Middle frontal gyrus (tissue), 1 donor: ENCODE results near the gene GDF9.

Experiments used
- DNase-seq: peaks from one replicate; pipeline ENCODE4 v3.0.0-alpha.2; 2015; ENCODE audit warnings: low spot score; ENCODE audit errors: extremely low spot score

Gene GDF9

DNA sequence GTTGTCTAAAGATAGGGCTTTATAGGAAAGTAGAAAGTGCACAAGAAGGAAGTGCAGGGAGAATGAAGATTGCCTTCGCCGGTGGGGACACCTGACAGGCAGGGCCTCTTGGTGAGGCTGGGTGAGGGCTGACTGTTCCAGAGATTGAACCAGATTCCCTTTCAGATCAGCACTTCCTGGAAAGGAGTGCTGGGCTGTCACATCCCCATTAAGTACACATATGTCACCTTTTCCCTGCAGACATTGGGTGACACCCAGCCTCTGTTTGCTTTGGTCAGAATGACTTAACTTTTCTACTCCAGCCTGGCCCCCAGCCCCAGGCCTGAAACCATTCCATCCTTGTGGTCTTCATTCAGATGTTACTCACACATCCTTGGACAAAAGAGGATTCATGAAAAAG, 28.4 kb downstream of the GDF9 start:
- no peak for DNase-seq

DNA sequence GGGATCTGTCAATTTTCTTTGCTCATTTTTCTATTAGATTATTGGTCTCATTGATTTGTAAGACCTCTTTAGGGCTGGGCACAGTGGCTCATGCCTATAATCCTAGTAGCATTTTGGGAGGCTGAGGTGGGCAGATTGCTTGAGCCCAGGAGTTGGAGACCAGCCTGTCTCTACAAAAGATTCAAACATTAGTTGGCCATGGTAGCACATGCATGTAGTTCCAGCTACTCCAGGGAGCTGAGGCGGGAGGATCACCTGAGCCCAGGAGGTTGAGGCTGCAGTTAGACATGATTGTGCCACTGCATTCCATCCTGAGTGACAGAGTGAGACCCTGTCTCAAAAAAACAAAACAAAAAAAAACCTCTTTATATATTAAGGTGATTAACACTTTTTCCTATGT, 29.4 kb downstream of the GDF9 start:
- DNase-seq = no peak

DNA sequence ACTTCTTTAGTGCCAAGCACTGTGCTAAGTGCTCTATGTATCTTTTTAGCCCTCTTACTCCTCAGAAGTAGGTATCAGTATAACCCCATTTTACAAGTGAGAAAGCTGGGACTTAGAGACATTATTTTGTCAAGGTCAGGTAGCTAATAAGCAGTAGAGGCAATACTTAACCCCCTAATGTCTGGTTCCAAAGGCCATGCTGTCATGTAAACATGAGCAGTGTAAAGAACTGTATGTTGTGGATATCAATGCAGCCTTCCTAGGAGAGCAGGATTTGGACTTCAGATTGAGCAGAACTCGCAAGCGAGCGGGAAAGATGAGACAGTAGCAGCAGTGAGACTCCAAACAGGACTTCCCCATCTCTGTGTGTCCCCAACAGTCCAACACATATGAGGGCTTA, 32.2 kb downstream of the GDF9 start:
- no peak for DNase-seq

DNA sequence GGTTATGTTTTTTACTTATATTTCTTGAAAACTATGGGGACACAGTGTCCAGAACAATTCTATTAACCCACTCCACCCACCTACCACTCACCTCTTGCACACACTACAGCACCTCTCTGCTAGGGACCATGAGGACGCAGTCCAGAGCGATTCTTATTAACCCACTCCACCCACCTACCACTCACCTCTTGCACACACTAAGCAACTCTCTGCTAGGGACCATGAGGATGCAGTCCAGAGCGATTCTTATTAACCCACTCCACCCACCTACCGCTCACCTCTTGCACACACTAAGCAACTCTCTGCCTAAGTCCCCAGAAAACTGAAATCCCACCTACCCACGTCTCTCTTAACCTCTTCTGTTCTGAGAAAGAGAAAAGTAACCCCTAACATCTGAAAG, 33.7 kb downstream of the GDF9 start:
- no peak for DNase-seq

DNA sequence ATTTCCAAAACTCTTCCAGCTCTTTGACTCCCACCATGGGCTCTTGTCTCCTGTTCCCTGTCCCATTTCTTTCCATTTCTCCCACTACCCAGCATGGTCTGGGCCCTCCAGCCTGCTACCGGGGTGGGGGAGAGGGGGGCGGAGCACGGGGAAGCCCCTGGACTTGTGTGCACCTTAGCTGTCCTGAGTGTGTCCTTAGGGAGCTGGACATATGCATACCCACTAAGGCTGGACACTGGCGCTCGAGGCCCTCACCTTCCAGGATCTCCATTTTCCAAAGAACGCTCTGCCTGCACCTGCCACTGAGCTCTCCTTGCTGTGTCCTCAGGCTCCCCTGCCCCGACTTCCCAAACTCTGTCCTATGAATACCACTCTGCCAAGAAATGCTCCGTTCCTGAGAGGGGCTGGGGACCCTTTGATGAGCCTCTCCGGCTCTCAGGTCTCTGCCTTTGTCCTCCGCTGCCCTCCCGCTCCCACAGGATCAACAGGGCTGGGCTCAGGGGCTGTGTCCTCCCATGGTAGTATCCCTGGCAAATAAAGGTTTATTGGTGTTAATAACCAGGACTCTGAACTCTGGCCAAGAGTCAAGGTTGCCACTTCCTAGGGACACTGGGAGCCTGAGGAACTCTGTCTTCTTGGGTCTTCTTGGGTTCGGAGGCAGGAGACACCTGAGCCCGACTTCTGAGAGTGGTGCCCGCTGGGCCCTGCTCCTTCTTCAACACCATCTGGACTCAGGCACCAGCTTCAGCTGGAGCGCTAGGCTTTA, 35.0 kb downstream of the GDF9 start:
- no peak for DNase-seq

DNA sequence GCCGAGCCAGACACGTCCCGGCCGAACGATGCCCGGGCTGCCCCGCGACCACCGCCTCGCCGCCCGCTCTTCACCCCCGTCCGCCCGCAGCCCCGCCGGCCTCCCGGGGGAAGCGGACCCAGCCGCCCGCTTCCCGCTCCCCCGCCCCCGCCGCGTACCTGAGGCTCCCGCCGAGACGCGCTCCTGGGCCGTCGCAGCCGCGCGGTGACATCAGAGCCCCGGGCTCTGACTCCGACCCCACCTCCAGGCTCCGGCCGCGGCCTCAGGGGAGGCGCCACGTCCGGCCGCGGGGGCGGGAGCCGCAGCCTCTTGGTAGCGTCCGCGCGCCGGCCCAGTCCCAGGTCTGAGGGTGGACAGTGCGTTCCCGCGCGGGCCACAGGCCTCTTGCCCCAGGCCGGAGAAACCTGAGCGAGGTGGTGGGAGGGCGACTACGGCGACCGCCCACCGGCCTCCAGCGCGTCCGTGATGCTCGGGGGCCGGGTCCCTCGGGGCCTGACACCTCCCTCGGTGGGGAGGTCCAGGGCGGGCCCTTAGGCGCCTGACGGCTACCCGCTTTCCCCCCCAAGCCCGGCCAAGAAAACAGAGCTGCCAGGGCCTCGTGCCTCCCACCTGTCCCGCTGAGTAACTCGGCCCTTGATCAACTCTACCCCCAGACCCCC, 35.7 kb downstream of the GDF9 start, which contains the start of gene SHROOM1:
Gene SHROOM1, minus strand, starts transcription at position 212 of the 659 bp plus-strand sequence. CDS start 4,507 bp downstream, outside the sequence.
- no peak for DNase-seq

DNA sequence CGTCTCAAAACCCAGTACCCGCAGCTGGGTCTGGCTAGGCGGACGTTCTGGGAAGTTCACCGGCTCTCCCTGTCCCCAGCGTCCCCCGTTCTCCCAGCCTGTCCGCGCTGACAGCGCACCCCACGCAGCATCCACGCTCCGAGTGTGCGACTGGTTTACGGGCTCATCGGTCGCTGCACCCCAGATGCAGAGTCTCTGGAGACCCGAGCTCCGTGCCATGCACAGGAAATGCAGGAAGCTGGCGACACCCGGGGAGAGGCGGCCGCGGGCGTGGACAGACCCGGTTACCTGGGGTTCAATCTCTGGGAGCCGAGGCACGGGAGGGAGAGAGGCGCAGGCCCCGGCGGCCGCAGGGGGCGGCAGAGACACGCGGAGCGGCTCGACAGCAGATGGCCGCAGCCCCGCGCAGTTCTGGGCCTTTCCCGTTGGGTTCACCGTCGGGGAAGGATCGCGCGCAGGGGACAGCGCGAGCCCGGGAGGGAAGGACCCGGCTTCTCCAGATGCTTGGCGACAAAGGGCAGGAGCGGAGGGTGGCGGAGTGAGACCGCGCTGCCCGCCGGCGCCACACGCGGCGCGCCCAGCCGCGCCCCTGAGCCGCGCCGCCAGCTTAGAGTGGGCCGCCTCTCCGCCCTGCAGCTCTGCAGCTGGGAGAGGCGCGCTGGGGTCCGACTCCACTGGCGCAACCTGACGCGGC, 36.4 kb downstream of the GDF9 start:
- DNase-seq = no peak

DNA sequence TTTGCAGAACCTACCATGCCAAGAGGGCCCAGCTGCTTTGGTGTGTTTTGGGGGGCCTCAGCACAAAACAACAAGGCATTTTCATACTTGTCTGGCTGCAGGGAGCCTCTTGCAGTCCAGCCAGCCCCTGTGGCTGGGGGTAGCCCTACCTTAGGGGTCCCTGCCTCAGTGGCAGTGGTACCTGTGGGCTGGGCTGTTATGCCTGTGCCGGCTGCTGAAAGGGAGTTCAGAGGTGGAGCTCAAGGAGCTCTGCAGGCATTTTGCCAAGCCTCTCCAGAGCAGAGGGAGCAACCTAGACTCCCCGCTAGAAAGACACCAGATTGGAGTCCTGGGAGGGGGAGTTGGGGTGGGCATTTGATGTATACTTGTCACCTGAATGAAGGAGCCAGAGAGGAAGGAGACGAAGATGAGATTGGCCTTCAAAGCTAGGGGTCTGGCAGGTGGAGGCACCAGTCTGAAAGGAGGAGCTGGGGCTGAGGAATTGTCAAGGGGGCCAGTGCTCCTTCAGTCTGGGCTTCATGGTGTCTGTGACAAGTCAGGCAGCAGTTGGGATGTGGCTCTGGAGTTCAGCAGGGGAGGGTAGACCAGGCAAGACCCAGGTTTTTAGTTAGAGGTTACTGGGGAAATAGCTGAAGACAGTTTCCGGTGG, 37.3 kb downstream of the GDF9 start:
- no peak for DNase-seq

DNA sequence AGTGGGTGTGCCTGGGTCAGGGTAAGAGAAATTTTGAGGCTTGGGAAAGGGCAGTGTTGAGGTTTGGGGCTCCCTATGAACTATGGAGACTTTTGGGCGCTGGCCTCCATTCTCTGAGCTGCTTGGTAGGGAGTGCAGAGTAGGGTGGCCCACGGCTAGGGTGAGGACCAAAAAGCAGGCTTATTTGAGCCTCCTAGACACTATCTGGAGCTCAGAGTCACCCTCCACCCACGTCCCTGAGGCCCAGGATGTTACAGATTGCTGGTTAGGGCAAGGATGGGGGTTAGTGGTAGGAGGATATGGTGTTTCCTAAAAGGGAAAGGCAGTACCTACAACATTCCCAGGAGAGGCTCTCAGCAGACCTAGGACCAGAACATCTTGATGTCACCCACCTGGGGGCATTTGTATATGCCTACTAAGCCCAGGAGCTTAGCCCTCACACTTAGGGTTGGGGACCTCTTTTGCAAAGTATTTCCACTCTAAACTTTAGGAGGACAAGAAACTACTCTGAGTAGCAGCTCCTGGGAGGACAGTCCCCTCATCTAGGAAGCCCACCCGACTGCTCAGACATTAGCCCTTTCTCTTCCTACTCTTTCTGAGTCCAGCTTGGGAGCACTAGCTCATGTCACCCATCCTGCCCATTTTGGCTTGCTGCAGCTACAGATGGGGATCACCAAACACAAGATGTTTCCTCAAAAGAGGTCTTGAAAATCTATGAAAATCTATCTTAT, 38.2 kb downstream of the GDF9 start:
- no peak for DNase-seq

DNA sequence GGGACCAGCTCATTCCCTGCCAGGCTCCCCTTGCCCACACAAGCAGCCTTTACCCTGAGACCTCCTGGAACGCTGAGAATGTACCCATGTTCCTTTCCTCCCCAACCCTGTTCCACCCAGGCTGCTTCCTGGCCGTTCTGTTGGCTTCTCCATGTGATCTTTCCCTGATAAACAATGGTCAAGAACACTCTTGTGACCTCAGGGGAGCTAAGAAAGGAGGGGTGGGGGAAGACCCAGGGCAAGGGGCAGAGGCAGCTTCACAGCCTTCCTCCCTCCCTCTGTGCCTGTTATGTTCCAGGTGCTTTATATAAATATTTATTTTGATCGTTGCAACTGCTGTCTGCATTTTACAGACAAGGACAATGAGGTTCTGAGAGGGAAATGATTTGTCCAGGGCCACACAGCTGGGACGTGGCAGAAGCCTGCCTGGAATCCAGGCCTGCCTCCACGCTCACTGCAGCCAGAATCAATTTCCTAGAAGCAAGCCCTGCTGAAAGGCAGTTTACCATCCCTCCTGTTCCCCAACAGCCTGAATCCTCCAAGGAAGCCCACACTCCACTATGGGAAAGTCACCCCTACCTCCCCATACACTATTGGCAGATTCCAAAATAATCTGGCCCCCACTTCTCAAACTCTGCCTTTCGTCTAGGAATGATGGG, 39.7 kb downstream of the GDF9 start:
- no peak for DNase-seq

DNA sequence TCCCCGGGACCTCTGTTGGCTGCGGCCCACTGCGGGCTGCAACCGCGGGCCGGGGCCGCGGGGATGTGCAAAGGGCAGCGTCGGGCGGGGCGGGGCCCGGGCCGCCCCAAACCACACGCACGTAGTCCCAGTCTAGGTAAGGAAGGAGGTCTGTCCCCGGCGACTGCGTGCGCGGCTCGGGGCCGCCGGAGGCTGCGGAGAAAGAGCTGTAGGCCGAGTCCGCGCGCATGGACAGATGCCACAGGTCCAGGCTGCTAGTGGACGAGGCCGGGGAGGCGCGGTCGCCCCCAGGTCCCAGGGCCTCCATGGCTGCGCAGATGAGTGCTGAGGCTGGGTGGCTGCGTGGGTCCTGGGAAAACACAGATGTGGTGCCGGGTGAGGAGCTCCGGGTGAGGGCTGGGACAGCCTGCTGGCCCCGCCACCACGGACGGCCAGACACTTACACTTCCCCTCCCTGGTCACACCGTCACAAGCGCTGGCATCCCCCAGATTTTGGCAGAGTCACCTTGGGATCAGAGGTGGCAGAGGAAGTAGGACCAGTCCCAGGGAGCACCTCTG, 40.4 kb downstream of the GDF9 start:
- no peak for DNase-seq

DNA sequence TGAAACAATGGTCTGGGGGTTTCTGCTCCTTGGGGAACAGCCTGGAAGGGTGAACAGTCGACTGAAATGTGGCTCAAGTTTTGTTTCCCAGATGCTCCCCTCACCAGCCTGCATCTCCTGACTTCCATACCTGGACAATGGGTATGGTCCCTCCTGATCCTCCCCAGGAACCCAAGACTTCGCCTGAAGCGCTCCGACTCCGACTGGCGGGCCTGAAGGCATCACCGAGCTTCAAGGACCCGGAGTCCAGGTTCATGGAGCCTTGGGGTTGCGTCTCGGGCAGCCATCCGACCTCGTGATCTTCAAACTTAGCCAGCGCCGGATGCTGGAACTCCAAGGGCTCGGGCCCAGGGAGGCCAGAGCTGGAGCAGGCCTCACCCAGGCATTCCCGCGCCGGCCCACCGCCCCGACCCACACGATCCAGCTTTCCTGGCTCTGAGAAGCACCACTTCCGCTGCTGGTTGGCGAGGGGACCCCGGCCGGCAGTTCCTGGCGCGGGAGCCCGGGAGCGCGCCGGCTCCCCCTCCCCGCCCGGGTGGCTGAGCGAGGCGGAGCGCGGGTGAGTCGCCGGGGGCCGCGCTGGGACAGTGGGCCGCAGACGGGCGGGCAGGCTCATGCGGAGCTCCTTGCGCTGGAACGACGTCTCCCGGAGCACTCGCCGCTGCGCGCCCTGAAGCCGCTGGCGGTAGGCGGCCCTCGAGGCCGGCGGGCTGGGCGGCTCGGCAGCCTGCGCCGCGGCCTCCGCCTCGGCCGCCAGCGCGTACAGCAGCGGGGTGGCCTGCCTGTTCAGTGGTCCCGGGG, 41.0 kb downstream of the GDF9 start:
- DNase-seq = no peak

DNA sequence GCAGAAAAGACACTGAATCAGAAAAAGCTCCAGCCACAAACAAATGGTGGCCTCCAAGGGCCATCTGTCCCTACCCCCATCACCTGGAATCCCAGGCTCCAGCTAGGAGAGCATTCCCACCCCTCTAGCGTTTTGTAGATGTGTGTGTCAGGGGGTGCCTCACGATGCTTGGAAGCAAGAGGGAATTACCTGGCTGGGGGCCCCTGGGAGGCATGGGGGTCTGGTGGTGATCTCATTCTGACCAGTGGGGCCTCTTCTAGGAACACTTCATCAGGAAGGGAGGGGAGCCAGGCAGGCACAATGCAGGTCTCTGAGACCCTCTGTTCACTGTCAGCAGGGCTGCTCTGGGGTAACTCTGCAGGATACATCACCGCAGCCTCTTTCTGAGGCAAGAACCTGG, 41.8 kb downstream of the GDF9 start:
- DNase-seq = no peak

DNA sequence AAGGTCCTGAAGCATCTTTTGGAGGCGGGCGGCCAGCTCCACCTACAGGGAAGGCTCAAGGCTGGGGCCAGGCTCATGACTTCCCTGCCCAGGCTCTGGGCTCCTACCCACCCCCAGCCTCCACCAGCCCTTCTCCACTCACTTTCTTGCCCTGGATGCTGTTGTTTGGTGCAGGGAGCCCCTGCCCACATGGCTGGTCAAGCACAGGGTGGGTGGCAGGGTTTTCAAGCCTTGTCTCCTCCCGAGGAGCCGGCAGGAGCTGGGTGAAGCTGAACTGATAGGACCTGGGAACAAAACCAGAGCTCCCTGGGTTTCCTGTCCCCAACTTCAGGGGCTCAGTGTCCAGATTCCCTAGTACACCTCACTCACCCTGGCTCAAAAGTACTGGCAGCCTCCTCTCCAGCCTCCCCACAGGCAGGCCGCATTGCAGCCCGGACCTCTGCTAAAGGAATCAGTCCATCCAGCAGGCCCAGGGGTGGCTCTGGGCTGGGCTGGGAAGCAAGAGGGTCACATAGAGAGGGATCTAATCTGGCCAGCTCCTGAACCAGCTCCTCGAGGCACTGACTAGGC, 42.7 kb downstream of the GDF9 start:
- DNase-seq = no peak

DNA sequence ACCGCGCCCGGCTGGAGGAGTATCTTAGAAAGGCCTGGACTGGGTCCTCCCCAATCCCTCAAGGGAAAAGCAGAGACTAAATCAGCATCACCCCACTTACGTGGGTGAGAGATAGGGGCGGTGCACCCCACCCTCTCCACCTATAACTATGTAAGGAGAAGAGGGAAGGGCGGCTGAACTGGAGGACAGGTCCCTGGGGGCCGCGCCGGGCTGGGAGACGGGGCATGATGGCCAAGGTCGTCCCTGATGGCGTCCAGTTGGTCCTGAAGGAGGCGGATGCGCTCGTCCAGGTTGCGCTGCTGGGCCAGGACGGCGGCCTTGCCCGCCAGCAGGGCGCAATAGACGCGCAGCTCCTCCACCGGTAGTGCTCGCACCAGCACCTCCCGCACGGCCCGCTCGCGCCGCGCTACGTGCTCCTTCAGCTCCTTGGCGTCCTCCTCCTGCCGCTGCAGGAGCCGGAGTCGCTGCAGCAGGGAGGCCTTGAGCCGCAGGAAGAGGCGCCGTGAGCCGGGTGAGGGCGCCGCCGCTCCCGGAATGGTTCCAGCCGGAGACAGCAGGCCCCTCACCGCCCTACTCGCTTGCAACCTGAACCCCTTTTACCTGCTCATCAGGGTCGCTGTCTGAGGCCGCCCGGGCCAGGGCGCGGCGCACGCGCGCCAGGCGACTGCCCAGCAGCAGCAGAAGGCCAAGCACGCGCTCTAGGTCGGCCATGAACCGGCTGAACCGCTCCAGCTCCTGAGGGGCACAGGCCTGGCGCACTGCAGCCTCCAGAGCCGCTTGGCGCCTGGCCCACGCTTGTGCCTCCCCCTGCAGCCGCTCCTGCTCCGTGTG, 43.4 kb downstream of the GDF9 start:
- no peak for DNase-seq

DNA sequence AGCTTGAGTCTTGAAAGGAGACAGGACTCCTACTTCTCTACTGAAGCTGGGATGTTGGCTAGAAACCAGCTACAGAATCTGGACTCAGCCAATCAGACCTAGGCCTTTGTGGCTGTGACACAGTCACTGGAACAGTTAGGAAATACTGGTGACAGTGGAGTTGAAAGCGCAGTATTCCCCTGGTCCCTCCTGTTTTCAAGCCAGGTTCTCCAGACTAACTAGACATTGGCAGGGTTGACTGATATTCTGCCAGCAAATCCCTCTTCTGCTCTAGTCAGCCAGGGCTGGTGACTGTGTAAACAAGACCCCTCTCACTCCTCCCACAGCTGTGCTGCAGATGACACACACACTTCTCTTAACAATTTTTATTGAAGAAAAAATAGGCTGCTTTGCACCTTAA, 44.5 kb downstream of the GDF9 start:
- no peak for DNase-seq

DNA sequence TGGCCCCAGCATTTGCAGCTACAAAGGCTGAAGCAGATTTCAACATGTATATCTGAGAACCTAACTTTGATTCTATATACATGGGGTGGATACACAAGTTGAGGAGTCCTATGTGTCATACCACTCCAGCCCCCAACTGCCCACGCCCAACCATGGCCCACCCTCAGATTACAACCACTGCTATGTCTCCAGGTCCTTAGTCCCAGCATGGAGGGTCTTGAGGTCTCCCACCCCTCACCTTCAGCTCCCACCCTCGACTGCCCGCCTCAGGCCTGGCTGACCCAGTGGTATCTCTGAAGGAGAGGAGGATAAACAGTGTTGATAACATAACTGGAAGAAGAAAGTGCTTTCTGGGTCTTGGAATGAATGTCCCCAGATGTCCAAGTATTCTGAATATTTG, 44.9 kb downstream of the GDF9 start:
- no peak for DNase-seq

DNA sequence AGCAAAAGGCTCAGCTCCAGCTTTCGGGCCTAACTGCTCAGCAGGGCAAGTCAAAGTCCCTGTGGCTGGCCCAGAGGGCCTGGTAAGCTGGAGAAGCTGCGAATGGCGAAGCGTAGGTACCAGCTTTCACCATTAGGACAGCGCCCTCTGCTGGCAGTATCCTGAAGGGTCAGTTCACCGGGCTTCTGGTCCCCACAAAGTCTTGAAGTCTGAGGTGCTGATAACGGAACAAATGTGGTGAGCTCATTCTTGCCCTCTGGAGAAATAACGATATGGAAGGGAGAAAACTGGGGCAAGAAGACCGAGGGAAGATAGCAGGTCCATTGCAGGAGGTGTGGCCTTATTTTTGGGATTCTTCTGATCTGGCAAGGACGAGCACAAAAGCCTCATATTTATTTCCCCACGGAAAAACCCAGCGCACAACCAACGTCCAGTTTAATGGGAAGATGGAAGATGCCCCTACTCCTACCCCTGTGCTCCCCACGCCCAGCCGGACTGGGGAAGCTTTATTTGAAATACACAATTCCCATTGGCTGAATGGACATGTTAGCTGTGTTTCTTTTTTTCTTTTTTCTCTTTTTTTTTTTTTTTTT, 46.0 kb downstream of the GDF9 start:
- DNase-seq = peak; percentile 92
